PFSK-1 (cell line): ENCODE results near the gene MGAT4B.

ENCODE experiments used
- FOXP2 ChIP-seq: optimal IDR thresholded peaks from 2 replicates; pipeline ENCODE3; 2011; ENCODE audit warnings: borderline replicate concordance, control low read depth, inconsistent platforms; ENCODE audit not compliant: insufficient read depth; ENCODE audit errors: extremely low read length, extremely low read depth
- TAF1 ChIP-seq: IDR thresholded peaks from 2 replicates; pipeline ENCODE4 v1.6.1; 2012; ENCODE audit warnings: low read length, control low read depth, borderline replicate concordance; ENCODE audit not compliant: insufficient read depth
- TF ChIP-seq, protein P1 (sequence below), 2 experiments: IDR thresholded peaks; 2 replicates each; pipeline versions ENCODE4 v1.6.1 to v1.8.0; 2011 to 2012; ENCODE audit warnings: low read depth in 2 of 2, low read length in 2 of 2, control low read depth in 1 of 2, inconsistent platforms in 1 of 2, mild to moderate bottlenecking in 1 of 2, moderate library complexity in 1 of 2; ENCODE audit not compliant: insufficient read depth in 1 of 2

DNA sequence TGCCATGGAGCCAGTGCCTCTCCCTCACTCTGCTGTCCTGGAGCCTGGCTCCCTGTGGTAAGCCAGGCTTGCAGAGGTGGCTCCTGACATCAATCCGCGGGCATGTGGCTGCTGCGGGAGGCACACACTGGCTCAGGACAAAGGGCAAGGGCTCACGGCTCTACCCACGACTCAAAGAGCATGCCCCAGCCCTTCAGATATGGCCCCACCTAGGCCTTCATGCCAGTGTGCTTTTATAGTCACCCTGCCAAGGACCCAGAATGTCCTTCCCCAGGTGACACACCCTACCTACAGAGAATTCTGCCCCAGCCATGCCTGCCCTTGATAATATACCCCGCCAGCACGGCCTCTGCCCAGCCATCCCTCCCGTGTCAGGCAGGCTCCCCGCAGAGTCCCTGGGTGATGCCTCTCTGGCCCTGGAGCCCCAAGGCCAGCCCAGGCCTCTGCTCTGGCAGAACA is 1.6 kb downstream of the MGAT4B start:
- TF ChIP-seq, protein P1, sequence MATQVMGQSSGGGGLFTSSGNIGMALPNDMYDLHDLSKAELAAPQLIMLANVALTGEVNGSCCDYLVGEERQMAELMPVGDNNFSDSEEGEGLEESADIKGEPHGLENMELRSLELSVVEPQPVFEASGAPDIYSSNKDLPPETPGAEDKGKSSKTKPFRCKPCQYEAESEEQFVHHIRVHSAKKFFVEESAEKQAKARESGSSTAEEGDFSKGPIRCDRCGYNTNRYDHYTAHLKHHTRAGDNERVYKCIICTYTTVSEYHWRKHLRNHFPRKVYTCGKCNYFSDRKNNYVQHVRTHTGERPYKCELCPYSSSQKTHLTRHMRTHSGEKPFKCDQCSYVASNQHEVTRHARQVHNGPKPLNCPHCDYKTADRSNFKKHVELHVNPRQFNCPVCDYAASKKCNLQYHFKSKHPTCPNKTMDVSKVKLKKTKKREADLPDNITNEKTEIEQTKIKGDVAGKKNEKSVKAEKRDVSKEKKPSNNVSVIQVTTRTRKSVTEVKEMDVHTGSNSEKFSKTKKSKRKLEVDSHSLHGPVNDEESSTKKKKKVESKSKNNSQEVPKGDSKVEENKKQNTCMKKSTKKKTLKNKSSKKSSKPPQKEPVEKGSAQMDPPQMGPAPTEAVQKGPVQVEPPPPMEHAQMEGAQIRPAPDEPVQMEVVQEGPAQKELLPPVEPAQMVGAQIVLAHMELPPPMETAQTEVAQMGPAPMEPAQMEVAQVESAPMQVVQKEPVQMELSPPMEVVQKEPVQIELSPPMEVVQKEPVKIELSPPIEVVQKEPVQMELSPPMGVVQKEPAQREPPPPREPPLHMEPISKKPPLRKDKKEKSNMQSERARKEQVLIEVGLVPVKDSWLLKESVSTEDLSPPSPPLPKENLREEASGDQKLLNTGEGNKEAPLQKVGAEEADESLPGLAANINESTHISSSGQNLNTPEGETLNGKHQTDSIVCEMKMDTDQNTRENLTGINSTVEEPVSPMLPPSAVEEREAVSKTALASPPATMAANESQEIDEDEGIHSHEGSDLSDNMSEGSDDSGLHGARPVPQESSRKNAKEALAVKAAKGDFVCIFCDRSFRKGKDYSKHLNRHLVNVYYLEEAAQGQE (IDR thresholded peaks at IDR 0.05; ENCODE audit: insufficient read depth in 1 of 2, low read depth in 2 of 2, low read length in 2 of 2), result no peak
- no peak for TF ChIP-seq FOXP2
- no peak for TF ChIP-seq TAF1
